Measurements from ENCODE around the gene AMMECR1. TPM values are rescaled to one million over a fixed set of nuclear protein-coding genes. Genes with fewer than 3 reads are reported as not detected.

Gene AMMECR1
- total RNA-seq, 1 donor from 2014 or later, result 19.3 TPM

GRCh38 chrX:110175146-110175545, 142.7 kb downstream of the AMMECR1 start:
- H3K27me3 Mint-ChIP-seq, result no peaks in the 10 kb centered on the region
- DNase-seq (ENCODE audit: extremely low spot score, unreplicated experiment), result no peak
- no peak overlapping the region for H3K4me3 Mint-ChIP-seq
- peaks cover 8% of the 10 kb centered on the region for H3K9me3 Mint-ChIP-seq
- peaks cover 4% of the 10 kb centered on the region for H3K4me1 Mint-ChIP-seq (ENCODE audit: unreplicated experiment)
- peaks cover 40% of the 10 kb centered on the region for H3K36me3 Mint-ChIP-seq
- no peak for TF ChIP-seq CTCF (conservative IDR thresholded peaks at IDR 0.05)
- H3K27ac Mint-ChIP-seq, result no peak overlapping the region

DNA sequence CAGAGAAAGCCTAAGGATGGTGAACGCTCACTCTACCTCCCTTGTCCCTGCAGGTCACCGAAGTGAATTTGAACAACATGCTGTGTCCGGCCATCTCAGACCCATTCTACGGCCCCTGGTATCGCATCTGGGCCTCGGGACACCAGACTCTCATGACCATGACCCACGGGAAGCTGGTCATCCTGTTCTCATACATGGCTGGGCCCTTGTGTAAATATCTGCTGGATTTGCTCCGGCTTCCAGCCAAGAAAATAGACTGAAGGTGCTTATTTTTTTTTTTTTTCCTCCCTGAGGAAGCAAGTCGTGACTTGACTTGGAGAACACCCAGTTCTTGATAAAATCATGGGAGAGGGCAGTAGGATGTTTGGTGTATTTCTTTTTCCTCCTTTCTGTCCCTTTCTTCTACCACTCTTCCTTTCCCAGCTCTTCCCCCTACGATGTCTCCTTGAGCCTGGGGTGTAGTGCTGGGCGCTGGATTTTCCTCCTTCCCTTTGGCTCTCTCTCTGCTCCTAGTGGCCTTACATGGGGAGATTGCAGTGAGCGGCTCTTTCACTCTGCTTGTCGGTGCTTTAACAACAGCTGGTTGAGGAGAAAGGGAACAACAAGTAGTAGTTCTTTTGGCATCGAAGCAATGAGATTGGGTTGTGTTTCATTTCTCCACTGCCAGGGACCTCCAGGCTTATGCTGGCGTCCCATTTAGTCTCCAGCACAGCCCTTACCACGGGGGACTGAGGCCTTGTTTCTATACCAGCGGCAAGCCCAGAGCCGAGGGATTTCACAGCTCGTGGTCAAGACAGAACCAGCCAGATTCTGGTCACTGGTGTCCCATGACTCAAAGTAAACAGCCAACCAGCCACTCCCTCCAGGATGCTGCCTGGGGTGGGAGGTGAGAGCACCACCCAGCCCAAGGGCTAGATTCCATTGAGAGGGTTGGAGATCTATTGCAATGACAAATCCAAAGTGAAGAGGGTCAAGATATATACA, 144.4 kb downstream of the AMMECR1 start:
- peaks cover 42% of the 10 kb centered on the region for H3K36me3 Mint-ChIP-seq
- TF ChIP-seq CTCF (conservative IDR thresholded peaks at IDR 0.05), result no peak
- no peaks in the 10 kb centered on the region for H3K27me3 Mint-ChIP-seq
- DNase-seq (ENCODE audit: extremely low spot score, unreplicated experiment), result no peak
- H3K4me3 Mint-ChIP-seq, result no peak overlapping the region
- H3K27ac Mint-ChIP-seq, result no peak overlapping the region
- peaks cover 8% of the 10 kb centered on the region for H3K9me3 Mint-ChIP-seq
- peaks cover 4% of the 10 kb centered on the region for H3K4me1 Mint-ChIP-seq (ENCODE audit: unreplicated experiment)

- H3K9me3 Mint-ChIP-seq, result peaks cover 8% of the 10 kb centered on the region
- no peak for DNase-seq (ENCODE audit: extremely low spot score, unreplicated experiment)
- peaks cover 1% of the 10 kb centered on the region for H3K4me1 Mint-ChIP-seq (ENCODE audit: unreplicated experiment)
- H3K27me3 Mint-ChIP-seq, result no peaks in the 10 kb centered on the region
- H3K36me3 Mint-ChIP-seq, result peaks cover 39% of the 10 kb centered on the region
- H3K27ac Mint-ChIP-seq, result no peak overlapping the region
- no peak overlapping the region for H3K4me3 Mint-ChIP-seq
- TF ChIP-seq CTCF (conservative IDR thresholded peaks at IDR 0.05), result no peak
Measured at GRCh38 chrX:110172215-110172614, 145.7 kb downstream of the AMMECR1 start.

DNA sequence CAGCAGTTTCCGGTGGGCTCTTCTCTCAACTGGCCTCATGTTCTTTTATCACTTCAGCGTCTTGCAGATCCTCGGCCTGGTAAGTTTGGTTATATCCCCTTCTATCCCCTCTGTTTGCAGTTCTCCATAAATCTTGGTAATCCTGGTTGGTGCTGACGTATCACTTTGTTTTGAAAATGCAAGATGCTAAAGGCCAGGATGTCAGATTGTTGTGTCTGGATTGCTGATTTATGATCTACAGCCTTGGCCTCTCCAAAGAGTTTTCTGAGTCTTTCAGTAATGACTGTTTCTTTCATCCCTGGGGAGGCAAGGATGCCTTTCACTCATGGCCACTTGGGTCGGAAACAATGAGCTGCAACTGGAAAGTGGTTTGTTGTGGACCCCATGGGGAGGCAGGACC, 146.4 kb downstream of the AMMECR1 start:
- no peak for DNase-seq (ENCODE audit: extremely low spot score, unreplicated experiment)
- H3K4me1 Mint-ChIP-seq (ENCODE audit: unreplicated experiment), result no peaks in the 10 kb centered on the region
- H3K4me3 Mint-ChIP-seq, result no peak overlapping the region
- no peak overlapping the region for H3K27ac Mint-ChIP-seq
- no peaks in the 10 kb centered on the region for H3K27me3 Mint-ChIP-seq
- no peak for TF ChIP-seq CTCF (conservative IDR thresholded peaks at IDR 0.05)
- peaks cover 7% of the 10 kb centered on the region for H3K9me3 Mint-ChIP-seq
- H3K36me3 Mint-ChIP-seq, result peaks cover 36% of the 10 kb centered on the region

DNA sequence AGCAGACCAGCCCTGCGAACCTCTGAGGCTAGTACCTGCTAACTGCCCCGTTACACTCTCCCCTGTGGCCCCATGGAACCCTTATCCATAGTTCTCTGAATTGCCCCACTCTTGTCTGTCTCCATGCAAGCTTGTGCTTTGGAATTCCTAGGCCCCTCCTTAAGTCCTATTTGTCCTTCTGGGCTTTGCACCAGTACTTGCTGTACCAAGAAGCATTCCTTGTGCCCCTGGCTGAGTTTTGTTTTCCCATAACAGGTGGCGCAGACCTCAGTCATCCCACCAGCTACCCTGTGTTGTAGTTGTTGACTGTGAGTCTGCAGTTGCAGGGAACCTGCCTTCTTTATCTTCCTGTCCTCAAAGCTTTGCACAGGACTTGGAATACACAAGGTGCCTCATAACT, 147.9 kb downstream of the AMMECR1 start:
- H3K4me3 Mint-ChIP-seq, result no peak overlapping the region

More for the DNA sequence above, 147.9 kb downstream of the AMMECR1 start:
- TF ChIP-seq CTCF (conservative IDR thresholded peaks at IDR 0.05), result no peak
- no peak for DNase-seq (ENCODE audit: extremely low spot score, unreplicated experiment)
- Mint-ChIP-seq H3K9me3 (peaks cover 4% of the 10 kb centered on the region), H3K27me3 (no peaks in the 10 kb centered on the region), H3K4me1 (ENCODE audit: unreplicated experiment) (no peaks in the 10 kb centered on the region), H3K36me3 (peaks cover 32% of the 10 kb centered on the region), H3K27ac (no peak overlapping the region)
